SU-DHL-6 (cell line): Measurements from ENCODE around the gene MRPL34.

Experiments
- H2AFZ ChIP-seq: fragments of 200-600 bp; sonication (generic); 2 replicates; pipeline ENCODE4 v1.6.1; 2014; ENCODE audit warnings: low read depth, mild to moderate bottlenecking, moderate library complexity, mixed read lengths, antibody characterized with exemption, low read length; ENCODE audit not compliant: severe bottlenecking
- H3F3A ChIP-seq: fragments of 200-600 bp; shearing (Covaris generic); 2 replicates; pipeline ENCODE4 v1.6.0; 2016; ENCODE audit warnings: antibody characterized with exemption, mild to moderate bottlenecking; ENCODE audit not compliant: insufficient read depth
- H3K27ac ChIP-seq: fragments of 200-600 bp; sonication (generic); 2 replicates; pipeline ENCODE4 v1.5.1; 2016; ENCODE audit warnings: low read depth, mild to moderate bottlenecking, low read length, moderate library complexity, mixed read lengths
- H3K27me3 ChIP-seq: fragments of 200-600 bp; sonication (generic), shearing (Covaris generic); 2 replicates; pipeline ENCODE4 v1.6.0; 2014; ENCODE audit warnings: mild to moderate bottlenecking, low read length
- H3K36me3 ChIP-seq: fragments of 200-600 bp; sonication (generic); 2 replicates; pipeline ENCODE4 v1.6.1; 2014; ENCODE audit warnings: mild to moderate bottlenecking, low read length, mixed read lengths
- H3K4me2 ChIP-seq: fragments of 300-600, 200-600 bp; shearing (Covaris generic), sonication (generic); 2 replicates; pipeline ENCODE4 v1.6.0; 2014; ENCODE audit warnings: low read length, low read depth, mild to moderate bottlenecking; ENCODE audit not compliant: poor library complexity, severe bottlenecking
- H3K4me3 ChIP-seq: fragments of 200-600 bp; sonication (generic); 2 replicates; pipeline ENCODE4 v1.5.1; 2014; ENCODE audit warnings: antibody characterized with exemption, low read length, mild to moderate bottlenecking, mixed read lengths; ENCODE audit not compliant: insufficient read depth, poor library complexity, severe bottlenecking
- H3K79me2 ChIP-seq: fragments of 200-600 bp; sonication (generic); 2 replicates; pipeline ENCODE4 v1.6.1; 2014; ENCODE audit warnings: mild to moderate bottlenecking, low read length, moderate library complexity; ENCODE audit not compliant: insufficient read depth
- H3K9ac ChIP-seq: fragments of 200-600 bp; sonication (generic); 2 replicates; pipeline ENCODE4 v1.7.0; 2014; ENCODE audit warnings: mild to moderate bottlenecking, low read length
- H3K9me2 ChIP-seq: fragments of 200-600 bp; sonication (generic); replicated peaks from 2 replicates; pipeline ENCODE4 v1.6.1; 2014; ENCODE audit warnings: low read length; ENCODE audit not compliant: insufficient read depth
- H3K9me3 ChIP-seq: fragments of 200-600 bp; sonication (generic); 2 replicates; pipeline ENCODE4 v1.6.1; 2014; ENCODE audit warnings: low read length, mixed read lengths; ENCODE audit not compliant: insufficient read depth
- H4K20me1 ChIP-seq: fragments of 200-600 bp; sonication (generic); 2 replicates; pipeline ENCODE4 v1.6.1; 2014; ENCODE audit warnings: low read depth, mild to moderate bottlenecking, antibody characterized with exemption, low read length, moderate library complexity, mixed read lengths
- CTCF ChIP-seq: fragments of 200-600 bp; sonication (generic); IDR thresholded peaks from one replicate; pipeline ENCODE4 v1.5.1; 2017; ENCODE audit warnings: antibody characterized with exemption, mild to moderate bottlenecking, low read length, moderate library complexity; ENCODE audit not compliant: insufficient read depth, poor library complexity, severe bottlenecking
- EZH2phosphoT487 ChIP-seq: fragments of 200-600 bp; sonication (generic), shearing (Covaris generic); conservative IDR thresholded peaks from 2 replicates; pipeline ENCODE4 v1.6.1; 2018; ENCODE audit warnings: mild to moderate bottlenecking, antibody characterized with exemption, low read length, moderate library complexity, mixed read lengths

Gene MRPL34

DNA sequence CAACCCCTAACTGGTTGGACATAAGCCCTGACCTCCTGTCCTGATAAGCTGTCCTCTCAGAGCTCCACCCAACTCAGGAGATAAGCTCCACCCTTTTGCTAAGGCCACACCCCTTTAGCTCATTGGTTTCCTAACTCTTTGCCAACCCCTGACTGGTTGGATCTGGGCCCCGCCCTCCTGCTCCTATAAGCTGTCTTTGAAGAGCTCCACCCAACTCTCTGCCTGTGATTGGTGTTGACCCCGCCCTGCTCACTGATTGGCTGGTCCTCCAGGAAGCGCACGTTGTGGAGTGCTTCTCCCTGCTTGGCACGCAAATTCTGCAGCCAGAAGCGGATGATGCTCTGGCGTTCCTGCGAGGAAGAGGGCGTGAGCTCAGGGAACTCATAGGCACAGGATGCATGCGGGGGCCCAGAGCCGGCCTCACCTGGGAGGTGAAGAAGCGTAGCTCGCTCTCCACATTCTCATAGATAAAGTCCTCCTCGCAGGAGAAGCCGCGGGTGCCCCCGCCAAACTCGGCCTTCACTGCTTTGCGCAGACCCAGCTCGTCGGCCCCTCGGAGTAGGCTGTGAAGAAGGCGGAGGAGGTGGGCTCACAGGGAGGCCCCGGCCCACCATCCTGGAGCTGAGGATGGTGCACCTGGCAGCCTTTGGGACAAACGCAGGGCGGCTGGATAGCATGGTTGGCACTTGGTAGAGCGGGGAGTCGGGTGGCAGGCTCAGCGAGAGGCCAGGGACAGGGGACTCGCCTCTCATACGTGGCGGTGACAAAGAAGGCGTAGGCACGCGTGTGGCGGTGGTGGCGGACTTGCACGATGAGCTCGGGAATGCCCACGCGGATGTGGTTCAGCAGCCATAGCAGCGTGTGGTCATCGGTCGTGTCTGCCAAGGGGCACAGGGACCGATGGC, 27.3 kb downstream of the MRPL34 start:
- H2AFZ ChIP-seq, result no peak overlapping the region
- H3K27me3 ChIP-seq, result no peaks in the 10 kb centered on the region
- H3K4me2 ChIP-seq, result no peak overlapping the region
- H3K9ac ChIP-seq, result no peak overlapping the region
- H3K9me3 ChIP-seq, result no peaks in the 10 kb centered on the region
- no peaks in the 10 kb centered on the region for H3K36me3 ChIP-seq
- no peaks in the 10 kb centered on the region for H3K9me2 ChIP-seq
- no peak overlapping the region for H3K27ac ChIP-seq
- TF ChIP-seq EZH2phosphoT487, result no peak
- no peak for TF ChIP-seq CTCF
- no peak overlapping the region for H3K4me3 ChIP-seq
- H4K20me1 ChIP-seq, result no peaks in the 10 kb centered on the region
- 0 out of 2 replicates have a peak, but pooled peaks cover 3% of the 10 kb centered on the region for H3F3A ChIP-seq
- peaks cover 5% of the 10 kb centered on the region; the same call in 1 of the 2 replicates for H3K79me2 ChIP-seq

- Histone ChIP-seq H3K27me3 (no peaks in the 10 kb centered on the region), H3K36me3 (no peaks in the 10 kb centered on the region), H3K4me2 (peak overlapping the region; percentile 87), H4K20me1 (no peaks in the 10 kb centered on the region), H3K9me2 (no peaks in the 10 kb centered on the region), H3K27ac (no peak overlapping the region), H2AFZ (peak overlapping the region; percentile 86), H3F3A (0 out of 2 replicates have a peak, but pooled peaks cover 3% of the 10 kb centered on the region), H3K79me2 (peaks cover 10% of the 10 kb centered on the region; the same call in 1 of the 2 replicates), H3K4me3 (peak overlapping the region; percentile 73), H3K9ac (peak overlapping the region; percentile 75), H3K9me3 (no peaks in the 10 kb centered on the region)
- TF ChIP-seq CTCF (no peak), EZH2phosphoT487 (no peak)
Observed at GRCh38 chr19:17333611-17334413, 28.1 kb downstream of the MRPL34 start.

DNA sequence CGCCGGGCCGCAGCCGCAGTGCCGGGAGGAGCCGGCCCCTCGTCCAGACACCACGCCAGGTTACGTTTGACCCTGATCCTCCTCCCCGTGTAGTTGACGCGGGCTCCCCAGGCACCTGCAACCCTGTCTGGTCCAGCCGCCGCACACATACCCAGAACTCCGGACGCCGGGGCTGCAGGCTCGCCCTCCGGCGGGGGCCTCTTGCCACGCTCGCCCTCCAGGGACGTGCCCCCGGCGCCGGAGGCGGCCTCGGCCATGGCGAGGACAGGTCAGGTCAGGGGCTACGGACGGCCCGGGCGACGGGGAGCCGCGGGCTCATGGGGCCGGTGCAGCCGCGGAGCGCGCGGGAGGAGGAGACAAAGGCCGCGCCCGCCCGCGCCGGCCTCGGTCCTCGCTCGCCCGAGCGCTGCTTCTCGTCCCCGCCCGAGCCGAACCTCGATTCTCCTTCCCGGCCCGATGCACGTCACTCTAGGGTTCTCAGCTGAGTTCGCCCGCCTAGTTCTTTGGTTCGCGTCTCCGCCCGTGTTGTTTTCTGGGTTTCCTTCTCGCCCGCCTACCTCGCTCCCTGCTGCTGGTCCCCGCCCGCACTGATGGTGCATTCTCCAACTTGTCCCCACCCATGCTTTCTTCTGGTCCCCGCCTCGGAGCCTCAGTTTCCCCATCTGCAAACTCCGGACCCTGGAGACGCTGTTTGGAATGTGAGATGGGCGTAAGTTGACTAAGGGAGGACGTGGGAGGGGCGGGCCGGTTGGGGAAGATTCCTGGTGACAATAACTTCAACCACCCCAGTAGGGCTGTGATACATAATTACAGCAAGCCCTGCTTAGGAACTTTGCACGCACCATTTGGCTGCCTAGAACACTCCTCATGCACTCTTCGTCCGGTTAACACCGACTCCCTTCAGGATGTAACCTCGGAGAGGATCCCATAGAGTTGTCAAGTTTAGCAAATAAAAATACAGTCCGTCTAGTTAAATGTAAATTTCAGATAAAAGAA, 29.0 kb downstream of the MRPL34 start, which contains the start of gene ANO8:
Gene ANO8, minus strand, starts transcription at position 442 of the 996 bp plus-strand sequence. Its CDS starts 185 bp downstream, at position 257.
- Histone ChIP-seq H3F3A (0 out of 2 replicates have a peak, but pooled peaks cover 3% of the 10 kb centered on the region), H3K9me2 (no peaks in the 10 kb centered on the region), H3K4me2 (peak within 1 kb of the TSS; percentile 87), H3K9ac (peak within 1 kb of the TSS; percentile 75), H3K79me2 (peaks cover 14% of the 10 kb centered on the region; the same call in 1 of the 2 replicates), H3K4me3 (peak within 1 kb of the TSS; percentile 73), H3K9me3 (no peaks in the 10 kb centered on the region), H4K20me1 (no peaks in the 10 kb centered on the region), H3K36me3 (no peaks in the 10 kb centered on the region), H3K27me3 (no peaks in the 10 kb centered on the region), H3K27ac (0 out of 2 replicates have a peak within 1 kb of the TSS, but pooled peaks have one; percentile 30), H2AFZ (peak within 1 kb of the TSS; percentile 86)
- TF ChIP-seq CTCF, result no peak
- TF ChIP-seq EZH2phosphoT487, result no peak
